Bronchial smooth muscle cell (primary cell): ENCODE results near the gene ZNF318. TPM values are rescaled to one million over a fixed set of nuclear protein-coding genes. Genes with fewer than 3 reads are reported as not detected.

Experiments used
- total RNA-seq: library from RNA; depleted of rRNA; stranded (reverse); fragments of >200 nt; gene quantifications from 2 replicates; pipeline ENCODE4 v1.2.1, GENCODE V29; 2014

ZNF318 gene
- total RNA-seq: 3.9 and 4.1 TPM in 2 replicates

GRCh38 chr6:43369174-43370002, at the start of gene ZNF318:
Gene ZNF318, minus strand, starts transcription at chr6:43369647. Its CDS starts 282 bp downstream, at chr6:43369365.

GRCh38 chr6:43308101-43308989, 61.1 kb downstream of the ZNF318 start, which contains the start of gene CRIP3:
Gene CRIP3, minus strand, starts transcription at chr6:43308826. Its CDS starts 34 bp downstream, at chr6:43308792.

GRCh38 chr6:43297644-43298564, 71.5 kb downstream of the ZNF318 start, which contains the start of gene SLC22A7:
Gene SLC22A7, plus strand, starts transcription at chr6:43298260. Its CDS starts 99 bp downstream, at chr6:43298359.

Other genes starting within 250 kb of the ZNF318 start
- 7.7 and 13.6 TPM in 2 replicates for gene SRF, start 198.4 kb downstream of the ZNF318 start, total RNA-seq
- gene CUL9, start 187.5 kb downstream of the ZNF318 start, total RNA-seq: 28.1 and 31.1 TPM in 2 replicates
- gene DNPH1, start 140.2 kb downstream of the ZNF318 start, total RNA-seq: 38.8 and 64.5 TPM in 2 replicates
- gene TTBK1, start 126.2 kb downstream of the ZNF318 start, total RNA-seq: under 0.01 TPM in 1 of 2 replicates, not detected in the other
- not detected in 2 replicates for gene SLC22A7, start 71.4 kb downstream of the ZNF318 start, total RNA-seq
- gene CRIP3, start 60.8 kb downstream of the ZNF318 start, total RNA-seq: 0.77 TPM in 1 of 2 replicates, not detected in the other
- 15.6 and 16.7 TPM in 2 replicates for gene ABCC10, start 57.9 kb upstream of the ZNF318 start, total RNA-seq
- gene DLK2, start 85.9 kb upstream of the ZNF318 start, total RNA-seq: 0.26 and 0.63 TPM in 2 replicates
- 8.0 TPM in 2 replicates for gene TJAP1, start 107.9 kb upstream of the ZNF318 start, total RNA-seq
- gene LRRC73, start 140.7 kb upstream of the ZNF318 start, total RNA-seq: 0.47 and 0.60 TPM in 2 replicates
- gene YIPF3, start 147.3 kb upstream of the ZNF318 start, total RNA-seq: 137 and 172 TPM in 2 replicates
- 21.0 and 22.8 TPM in 2 replicates for gene POLR1C, start 147.4 kb upstream of the ZNF318 start, total RNA-seq
- 11.3 and 13.6 TPM in 2 replicates for gene XPO5, start 206.4 kb upstream of the ZNF318 start, total RNA-seq
- 19.1 and 23.3 TPM in 2 replicates for gene POLH, start 206.5 kb upstream of the ZNF318 start, total RNA-seq